Measurements from ENCODE around the gene LDB3.
A peak's percentile ranks its signal among the peaks of the same experiment; 100 is the strongest.

The LDB3 gene

DNA sequence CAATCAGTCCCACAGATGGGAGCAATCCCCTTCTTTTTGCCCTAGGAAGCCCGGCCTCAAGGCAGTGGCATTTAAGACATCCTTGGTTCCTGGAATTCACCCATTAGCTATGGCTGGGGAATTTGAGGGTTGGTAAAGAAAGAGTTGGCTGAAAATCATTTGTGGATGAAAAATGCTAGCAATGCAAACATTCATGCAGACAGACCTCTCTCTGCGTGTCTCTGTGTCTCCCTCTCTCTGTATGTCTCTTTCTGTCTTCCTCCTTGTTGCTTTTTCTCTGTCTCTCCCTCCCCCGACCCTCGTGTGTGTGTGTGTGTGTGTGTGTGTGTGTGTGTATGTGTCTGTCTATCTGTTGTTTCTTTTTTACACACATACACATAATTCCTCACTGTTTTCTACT is 19.4 kb downstream of the LDB3 start:
- Histone ChIP-seq H2AFZ (ENCODE audit: low read length) (no peak overlapping the region), H3K36me3 (replicated peaks; ENCODE audit: insufficient read depth, low read length) (no peaks in the 10 kb centered on the region)

DNA sequence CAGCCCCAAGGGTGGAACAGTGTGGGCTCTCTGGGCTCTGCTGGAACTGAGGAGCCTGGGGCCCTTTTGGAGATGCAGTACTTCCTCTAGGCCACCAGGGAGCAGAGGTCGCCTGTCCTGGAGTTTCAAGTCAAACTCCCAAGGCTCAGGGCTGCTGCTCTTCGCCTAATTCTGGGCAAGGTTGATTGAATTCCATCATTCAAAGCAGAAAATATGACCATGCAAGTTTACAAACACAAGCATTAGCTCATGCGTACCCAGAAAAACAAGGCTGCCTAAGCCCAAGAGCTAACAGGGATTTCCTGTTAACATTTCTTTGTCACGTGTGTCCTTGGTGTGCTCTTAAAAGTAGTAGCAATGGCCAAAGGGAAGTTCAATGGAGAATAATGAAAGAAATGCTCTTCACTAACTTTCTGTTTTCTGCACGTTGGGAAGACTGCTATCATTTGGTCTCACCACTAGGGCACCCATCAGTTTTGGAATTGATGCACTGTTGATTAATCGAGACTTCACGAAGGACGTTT is 20.1 kb downstream of the LDB3 start:
- peak; percentile 59 for DNase-seq
- Histone ChIP-seq H3K9me2 (replicated peaks; ENCODE audit: insufficient read depth, low read length) (no peaks in the 10 kb centered on the region), H3K9ac (ENCODE audit: low read length) (no peak overlapping the region), H3K4me3 (ENCODE audit: low read length) (no peak overlapping the region), H3K36me3 (replicated peaks; ENCODE audit: insufficient read depth, low read length) (no peaks in the 10 kb centered on the region), H3K27me3 (replicated peaks; ENCODE audit: insufficient read depth, low read length) (peaks cover 12% of the 10 kb centered on the region; the same call in 1 of the 2 replicates), H3K9me3 (replicated peaks; ENCODE audit: insufficient read depth, low read length) (no peaks in the 10 kb centered on the region), H3K79me2 (ENCODE audit: low read length) (no peaks in the 10 kb centered on the region), H3F3A (ENCODE audit: insufficient read depth, low read length) (no peaks in the 10 kb centered on the region), H2AFZ (ENCODE audit: low read length) (peak overlapping the region; percentile 44; the same call in 1 of the 2 replicates), H3K4me1 (ENCODE audit: low read length) (no peaks in the 10 kb centered on the region), H3K4me2 (ENCODE audit: low read depth, low read length) (peak overlapping the region; percentile 23; the same call in 1 of the 2 replicates), H4K20me1 (ENCODE audit: insufficient read depth, low read length) (no peaks in the 10 kb centered on the region), H3K27ac (ENCODE audit: low read length) (no peak overlapping the region)
- TF ChIP-seq EZH2phosphoT487 (IDR thresholded peaks at IDR 0.05; ENCODE audit: low read length) (no peak), EZH2 (optimal IDR thresholded peaks at IDR 0.05; ENCODE audit: low read depth, low read length) (no peak)
- TF ChIP-seq, protein P1, sequence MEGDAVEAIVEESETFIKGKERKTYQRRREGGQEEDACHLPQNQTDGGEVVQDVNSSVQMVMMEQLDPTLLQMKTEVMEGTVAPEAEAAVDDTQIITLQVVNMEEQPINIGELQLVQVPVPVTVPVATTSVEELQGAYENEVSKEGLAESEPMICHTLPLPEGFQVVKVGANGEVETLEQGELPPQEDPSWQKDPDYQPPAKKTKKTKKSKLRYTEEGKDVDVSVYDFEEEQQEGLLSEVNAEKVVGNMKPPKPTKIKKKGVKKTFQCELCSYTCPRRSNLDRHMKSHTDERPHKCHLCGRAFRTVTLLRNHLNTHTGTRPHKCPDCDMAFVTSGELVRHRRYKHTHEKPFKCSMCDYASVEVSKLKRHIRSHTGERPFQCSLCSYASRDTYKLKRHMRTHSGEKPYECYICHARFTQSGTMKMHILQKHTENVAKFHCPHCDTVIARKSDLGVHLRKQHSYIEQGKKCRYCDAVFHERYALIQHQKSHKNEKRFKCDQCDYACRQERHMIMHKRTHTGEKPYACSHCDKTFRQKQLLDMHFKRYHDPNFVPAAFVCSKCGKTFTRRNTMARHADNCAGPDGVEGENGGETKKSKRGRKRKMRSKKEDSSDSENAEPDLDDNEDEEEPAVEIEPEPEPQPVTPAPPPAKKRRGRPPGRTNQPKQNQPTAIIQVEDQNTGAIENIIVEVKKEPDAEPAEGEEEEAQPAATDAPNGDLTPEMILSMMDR (IDR thresholded peaks at IDR 0.05; ENCODE audit: low read length) = peak; percentile 81

More for the DNA sequence above, 19.4 kb downstream of the LDB3 start:
- H3K79me2 ChIP-seq (ENCODE audit: low read length) = no peaks in the 10 kb centered on the region
- H3K27me3 ChIP-seq (replicated peaks; ENCODE audit: insufficient read depth, low read length) = peaks cover 18% of the 10 kb centered on the region; the same call in 1 of the 2 replicates
- no peaks in the 10 kb centered on the region for H4K20me1 ChIP-seq (ENCODE audit: insufficient read depth, low read length)
- TF ChIP-seq EZH2 (optimal IDR thresholded peaks at IDR 0.05; ENCODE audit: low read depth, low read length) = no peak
- no peak for TF ChIP-seq EZH2phosphoT487 (IDR thresholded peaks at IDR 0.05; ENCODE audit: low read length)
- TF ChIP-seq, protein P1 (IDR thresholded peaks at IDR 0.05; ENCODE audit: low read length) = no peak
- H3K4me3 ChIP-seq (ENCODE audit: low read length) = no peak overlapping the region
- no peaks in the 10 kb centered on the region for H3K4me1 ChIP-seq (ENCODE audit: low read length)
- H3K9me3 ChIP-seq (replicated peaks; ENCODE audit: insufficient read depth, low read length) = no peaks in the 10 kb centered on the region
- no peaks in the 10 kb centered on the region for H3F3A ChIP-seq (ENCODE audit: insufficient read depth, low read length)
- H3K9me2 ChIP-seq (replicated peaks; ENCODE audit: insufficient read depth, low read length) = no peaks in the 10 kb centered on the region
- DNase-seq = no peak
- H3K9ac ChIP-seq (ENCODE audit: low read length) = no peak overlapping the region
- no peak overlapping the region for H3K4me2 ChIP-seq (ENCODE audit: low read depth, low read length)
- no peak overlapping the region for H3K27ac ChIP-seq (ENCODE audit: low read length)

DNA sequence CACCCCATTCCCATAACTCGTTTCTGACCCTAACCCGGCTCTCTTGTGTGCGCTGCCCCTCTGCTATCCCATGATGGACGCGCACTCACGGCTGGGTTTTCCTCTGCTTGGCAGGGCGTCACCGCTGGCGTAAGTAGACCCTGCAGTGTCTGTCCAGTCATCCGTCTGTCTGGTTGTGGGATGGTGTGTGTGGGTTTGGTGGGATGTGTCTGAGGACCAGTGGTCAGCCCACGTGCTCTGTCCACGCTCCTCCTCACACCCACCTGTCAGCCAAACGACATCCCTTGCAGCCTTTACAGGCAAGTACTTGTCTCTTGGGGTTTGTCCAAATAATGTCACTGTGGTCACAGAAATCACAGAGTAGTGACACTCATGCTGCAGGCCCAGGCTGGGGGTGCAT is 20.8 kb downstream of the LDB3 start:
- Histone ChIP-seq H3K4me3 (ENCODE audit: low read length) (no peak overlapping the region), H3K4me2 (ENCODE audit: low read depth, low read length) (no peak overlapping the region), H3K27me3 (replicated peaks; ENCODE audit: insufficient read depth, low read length) (peaks cover 10% of the 10 kb centered on the region; the same call in 1 of the 2 replicates), H3F3A (ENCODE audit: insufficient read depth, low read length) (no peaks in the 10 kb centered on the region), H3K9ac (ENCODE audit: low read length) (no peak overlapping the region), H3K4me1 (ENCODE audit: low read length) (no peaks in the 10 kb centered on the region), H3K79me2 (ENCODE audit: low read length) (no peaks in the 10 kb centered on the region), H4K20me1 (ENCODE audit: insufficient read depth, low read length) (no peaks in the 10 kb centered on the region), H3K9me3 (replicated peaks; ENCODE audit: insufficient read depth, low read length) (no peaks in the 10 kb centered on the region), H3K27ac (ENCODE audit: low read length) (no peak overlapping the region), H3K9me2 (replicated peaks; ENCODE audit: insufficient read depth, low read length) (no peaks in the 10 kb centered on the region), H3K36me3 (replicated peaks; ENCODE audit: insufficient read depth, low read length) (no peaks in the 10 kb centered on the region), H2AFZ (ENCODE audit: low read length) (no peak overlapping the region)
- TF ChIP-seq EZH2phosphoT487 (IDR thresholded peaks at IDR 0.05; ENCODE audit: low read length) (no peak), EZH2 (optimal IDR thresholded peaks at IDR 0.05; ENCODE audit: low read depth, low read length) (no peak)
- TF ChIP-seq, protein P1 (IDR thresholded peaks at IDR 0.05; ENCODE audit: low read length) = no peak
- DNase-seq = no peak
